ENCODE results near the gene PTPN21. TPM values are rescaled to one million over a fixed set of nuclear protein-coding genes. Genes with fewer than 3 reads are reported as not detected.

PTPN21 gene
- total and polyA plus RNA-seq, 7 experiments from 2014 or later: 0.34 TPM; not detected in 6

- no peaks in the 10 kb centered on the region for H3K27me3 ChIP-seq (ENCODE audit: control insufficient read depth in 2 of 2, insufficient read depth in 2 of 2, low read length in 2 of 2)
- no peaks in the 10 kb centered on the region for H3K36me3 Mint-ChIP-seq
- ChIA-PET POLR2A (no interaction called here), CTCF (interaction anchor here (0.6 to 1.1 kb wide), 3 partner anchors 8 to 67 kb away, joined by 3 to 4 read pairs (median 4); no protein-coding TSS in a partner anchor)
- intact Hi-C loops (cut with micrococcal nuclease): loop anchor here (1.0 to 5.0 kb wide), 9 partner anchors 65 to 547 kb away; partner anchors contain the start of genes EML5 (in 1 of the 2) and ZC3H14 (in 1 of the 2)
- H3K9me3 Mint-ChIP-seq: no peaks in the 10 kb centered on the region
- H3K27ac Mint-ChIP-seq: no peak overlapping the region
- H3K4me3 ChIP-seq (ENCODE audit: low read length): no peak overlapping the region
- no peak overlapping the region for H3K27ac ChIP-seq (ENCODE audit: low read depth, low read length)
- H3K4me3 Mint-ChIP-seq: no peak overlapping the region
- no peaks in the 10 kb centered on the region for H3K36me3 ChIP-seq (ENCODE audit: control insufficient read depth in 2 of 3, insufficient read depth in 3 of 3, low read length in 3 of 3)
- H3K9me3 ChIP-seq (ENCODE audit: control insufficient read depth in 2 of 3, low read length in 3 of 3): no peaks in the 10 kb centered on the region
- ATAC-seq (peak; percentile 90), DNase-seq (peak in 8 of 9 donors; percentile 36 to 73 (median 58))
- peaks cover 0 to 7% (median 0%) of the 10 kb centered on the region in 7 donors for H3K4me1 Mint-ChIP-seq
- H3K27me3 Mint-ChIP-seq: peaks cover 0 to 6% (median 4%) of the 10 kb centered on the region in 5 donors
- no peaks in the 10 kb centered on the region for H3K4me1 ChIP-seq (ENCODE audit: control insufficient read depth in 2 of 2, insufficient read depth in 2 of 2, low read length in 2 of 2)
These were observed 62.3 kb downstream of the PTPN21 start for GRCh38 chr14:88492272-88493089.

GRCh38 chr14:88490168-88490567 is 64.6 kb downstream of the PTPN21 start:
- no peak overlapping the region for H3K4me3 Mint-ChIP-seq
- peaks cover 0 to 6% (median 4%) of the 10 kb centered on the region in 5 donors for H3K27me3 Mint-ChIP-seq

GRCh38 chr14:88488897-88489296 is 65.9 kb downstream of the PTPN21 start:
- Histone ChIP-seq H3K4me1 (ENCODE audit: control insufficient read depth in 2 of 2, insufficient read depth in 2 of 2, low read length in 2 of 2) (no peaks in the 10 kb centered on the region), H3K36me3 (ENCODE audit: control insufficient read depth in 2 of 3, insufficient read depth in 3 of 3, low read length in 3 of 3) (no peaks in the 10 kb centered on the region), H3K27ac (ENCODE audit: low read depth, low read length) (no peak overlapping the region), H3K27me3 (ENCODE audit: control insufficient read depth in 2 of 2, insufficient read depth in 2 of 2, low read length in 2 of 2) (no peaks in the 10 kb centered on the region), H3K9me3 (ENCODE audit: control insufficient read depth in 2 of 3, low read length in 3 of 3) (no peaks in the 10 kb centered on the region), H3K4me3 (ENCODE audit: low read length) (no peak overlapping the region)
- H3K9me3 Mint-ChIP-seq: no peaks in the 10 kb centered on the region
- H3K4me1 Mint-ChIP-seq: peaks cover 0 to 7% (median 0%) of the 10 kb centered on the region in 7 donors
- H3K4me3 Mint-ChIP-seq: no peak overlapping the region
- DNase-seq (no peak), ATAC-seq (no peak)
- no peak overlapping the region for H3K27ac Mint-ChIP-seq
- H3K27me3 Mint-ChIP-seq: peaks cover 3 to 4% (median 4%) of the 10 kb centered on the region in 5 donors
- CTCF ChIA-PET: no interaction called here
- no peaks in the 10 kb centered on the region for H3K36me3 Mint-ChIP-seq
- intact Hi-C loops (cut with micrococcal nuclease): no loop called here
- POLR2A ChIA-PET: no interaction called here

More at GRCh38 chr14:88490168-88490567, 64.6 kb downstream of the PTPN21 start:
- Mint-ChIP-seq H3K27ac (no peak overlapping the region), H3K4me1 (peaks cover 0 to 7% (median 0%) of the 10 kb centered on the region in 7 donors), H3K9me3 (no peaks in the 10 kb centered on the region), H3K36me3 (no peaks in the 10 kb centered on the region)
- ATAC-seq (no peak), DNase-seq (no peak)
- intact Hi-C loops (cut with micrococcal nuclease): loop anchor here in 1 of 2 donors (5.0 kb wide), 1 partner anchor 522 kb away; no protein-coding TSS in a partner anchor
- no peak overlapping the region for H3K27ac ChIP-seq (ENCODE audit: low read depth, low read length)
- H3K4me1 ChIP-seq (ENCODE audit: control insufficient read depth in 2 of 2, insufficient read depth in 2 of 2, low read length in 2 of 2): no peaks in the 10 kb centered on the region
- no peaks in the 10 kb centered on the region for H3K27me3 ChIP-seq (ENCODE audit: control insufficient read depth in 2 of 2, insufficient read depth in 2 of 2, low read length in 2 of 2)
- no peaks in the 10 kb centered on the region for H3K9me3 ChIP-seq (ENCODE audit: control insufficient read depth in 2 of 3, low read length in 3 of 3)
- CTCF ChIA-PET: no interaction called here
- no peak overlapping the region for H3K4me3 ChIP-seq (ENCODE audit: low read length)
- POLR2A ChIA-PET: no interaction called here
- H3K36me3 ChIP-seq (ENCODE audit: control insufficient read depth in 2 of 3, insufficient read depth in 3 of 3, low read length in 3 of 3): no peaks in the 10 kb centered on the region

- intact Hi-C loops (cut with micrococcal nuclease): no loop called here
- Histone ChIP-seq H3K27ac (ENCODE audit: low read depth, low read length) (no peak overlapping the region), H3K36me3 (ENCODE audit: control insufficient read depth in 2 of 3, insufficient read depth in 3 of 3, low read length in 3 of 3) (no peaks in the 10 kb centered on the region), H3K9me3 (ENCODE audit: control insufficient read depth in 2 of 3, low read length in 3 of 3) (no peaks in the 10 kb centered on the region), H3K27me3 (ENCODE audit: control insufficient read depth in 2 of 2, insufficient read depth in 2 of 2, low read length in 2 of 2) (no peaks in the 10 kb centered on the region), H3K4me1 (ENCODE audit: control insufficient read depth in 2 of 2, insufficient read depth in 2 of 2, low read length in 2 of 2) (no peaks in the 10 kb centered on the region), H3K4me3 (ENCODE audit: low read length) (no peak overlapping the region)
- ChIA-PET CTCF (no interaction called here), POLR2A (no interaction called here)
- H3K9me3 Mint-ChIP-seq: no peaks in the 10 kb centered on the region
- no peaks in the 10 kb centered on the region for H3K36me3 Mint-ChIP-seq
- DNase-seq (no peak), ATAC-seq (no peak)
- no peak overlapping the region for H3K4me3 Mint-ChIP-seq
- no peak overlapping the region for H3K27ac Mint-ChIP-seq
- H3K4me1 Mint-ChIP-seq: peaks cover 0 to 7% (median 0%) of the 10 kb centered on the region in 7 donors
- peaks cover 0 to 9% (median 6%) of the 10 kb centered on the region in 5 donors for H3K27me3 Mint-ChIP-seq
These were observed 66.7 kb downstream of the PTPN21 start for GRCh38 chr14:88488081-88488480.

GRCh38 chr14:88482524-88482923 is 72.3 kb downstream of the PTPN21 start:
- Mint-ChIP-seq H3K4me1 (no peaks in the 10 kb centered on the region), H3K4me3 (no peak overlapping the region), H3K27me3 (peaks cover 5 to 23% (median 13%) of the 10 kb centered on the region in 5 donors), H3K9me3 (no peaks in the 10 kb centered on the region), H3K27ac (no peak overlapping the region), H3K36me3 (no peaks in the 10 kb centered on the region)
- no peak overlapping the region for H3K27ac ChIP-seq (ENCODE audit: low read depth, low read length)
- no peaks in the 10 kb centered on the region for H3K4me1 ChIP-seq (ENCODE audit: control insufficient read depth in 2 of 2, insufficient read depth in 2 of 2, low read length in 2 of 2)
- no peaks in the 10 kb centered on the region for H3K9me3 ChIP-seq (ENCODE audit: control insufficient read depth in 2 of 3, low read length in 3 of 3)
- no peak for ATAC-seq
- no peak overlapping the region for H3K4me3 ChIP-seq (ENCODE audit: low read length)
- H3K27me3 ChIP-seq (ENCODE audit: control insufficient read depth in 2 of 2, insufficient read depth in 2 of 2, low read length in 2 of 2): no peaks in the 10 kb centered on the region
- H3K36me3 ChIP-seq (ENCODE audit: control insufficient read depth in 2 of 3, insufficient read depth in 3 of 3, low read length in 3 of 3): no peaks in the 10 kb centered on the region
- DNase-seq: no peak
- CTCF ChIA-PET: no interaction called here
- POLR2A ChIA-PET: no interaction called here
- intact Hi-C loops (cut with micrococcal nuclease): no loop called here

GRCh38 chr14:88481794-88482193 is 73.0 kb downstream of the PTPN21 start:
- no peaks in the 10 kb centered on the region for H3K9me3 Mint-ChIP-seq
- no peaks in the 10 kb centered on the region for H3K9me3 ChIP-seq (ENCODE audit: control insufficient read depth in 2 of 3, low read length in 3 of 3)
- H3K36me3 ChIP-seq (ENCODE audit: control insufficient read depth in 2 of 3, insufficient read depth in 3 of 3, low read length in 3 of 3): no peaks in the 10 kb centered on the region
- no peak overlapping the region for H3K4me3 Mint-ChIP-seq
- peaks cover 5 to 23% (median 13%) of the 10 kb centered on the region in 5 donors for H3K27me3 Mint-ChIP-seq
- ChIA-PET CTCF (no interaction called here), POLR2A (no interaction called here)
- H3K36me3 Mint-ChIP-seq: no peaks in the 10 kb centered on the region
- ATAC-seq (no peak), DNase-seq (no peak)
- H3K4me1 Mint-ChIP-seq: no peaks in the 10 kb centered on the region
- intact Hi-C loops (cut with micrococcal nuclease): no loop called here
- H3K4me1 ChIP-seq (ENCODE audit: control insufficient read depth in 2 of 2, insufficient read depth in 2 of 2, low read length in 2 of 2): no peaks in the 10 kb centered on the region
- no peak overlapping the region for H3K27ac ChIP-seq (ENCODE audit: low read depth, low read length)
- no peak overlapping the region for H3K27ac Mint-ChIP-seq
- H3K27me3 ChIP-seq (ENCODE audit: control insufficient read depth in 2 of 2, insufficient read depth in 2 of 2, low read length in 2 of 2): no peaks in the 10 kb centered on the region
- H3K4me3 ChIP-seq (ENCODE audit: low read length): no peak overlapping the region

GRCh38 chr14:88481059-88481458 is 73.7 kb downstream of the PTPN21 start:
- H3K4me3 Mint-ChIP-seq: no peak overlapping the region
- POLR2A ChIA-PET: no interaction called here
- H3K27me3 ChIP-seq (ENCODE audit: control insufficient read depth in 2 of 2, insufficient read depth in 2 of 2, low read length in 2 of 2): no peaks in the 10 kb centered on the region
- no peaks in the 10 kb centered on the region for H3K36me3 ChIP-seq (ENCODE audit: control insufficient read depth in 2 of 3, insufficient read depth in 3 of 3, low read length in 3 of 3)
- peaks cover 5 to 23% (median 13%) of the 10 kb centered on the region in 5 donors for H3K27me3 Mint-ChIP-seq
- ATAC-seq (no peak), DNase-seq (no peak)
- CTCF ChIA-PET: no interaction called here
- H3K4me3 ChIP-seq (ENCODE audit: low read length): no peak overlapping the region
- intact Hi-C loops (cut with micrococcal nuclease): no loop called here
- H3K9me3 Mint-ChIP-seq: no peaks in the 10 kb centered on the region
- no peak overlapping the region for H3K27ac ChIP-seq (ENCODE audit: low read depth, low read length)
- no peaks in the 10 kb centered on the region for H3K4me1 Mint-ChIP-seq
- no peaks in the 10 kb centered on the region for H3K9me3 ChIP-seq (ENCODE audit: control insufficient read depth in 2 of 3, low read length in 3 of 3)
- no peaks in the 10 kb centered on the region for H3K4me1 ChIP-seq (ENCODE audit: control insufficient read depth in 2 of 2, insufficient read depth in 2 of 2, low read length in 2 of 2)
- H3K36me3 Mint-ChIP-seq: no peaks in the 10 kb centered on the region
- H3K27ac Mint-ChIP-seq: no peak overlapping the region

Measured in naive thymus-derived CD4-positive, alpha-beta T cell (primary cell).